ENCODE data around the gene GLIPR1L2.

GRCh38 chr12:75374971-75375370 lies 15.9 kb upstream of the GLIPR1L2 start:
- TF ChIP-seq CTCF (IDR thresholded peaks at IDR 0.05), result no peak
- TF ChIP-seq POLR2A (IDR thresholded peaks at IDR 0.05), result no peak
